ENCODE results near the gene KCNH6. TPM values are rescaled to one million over a fixed set of nuclear protein-coding genes. Genes with fewer than 3 reads are reported as not detected.

Gene KCNH6
- total RNA-seq, 2 experiments from 2014 or later, result not detected

GRCh38 chr17:63514974-63515373 lies 8.2 kb upstream of the KCNH6 start:
- H3K4me1 ChIP-seq (ENCODE audit: insufficient read depth, low read length), result no peaks in the 10 kb centered on the region
- DNase-seq, result no peak
- no peaks in the 10 kb centered on the region for H3K36me3 ChIP-seq (ENCODE audit: insufficient read depth, low read length)
- no peak overlapping the region for H3K27ac ChIP-seq (ENCODE audit: low read depth in 1 of 2, low read length in 2 of 2)
- no peak for ATAC-seq (ENCODE audit: poor library complexity)
- H3K9me3 ChIP-seq (ENCODE audit: control insufficient read depth in 1 of 2, insufficient read depth in 1 of 2, low read length in 2 of 2), result peaks cover 0 to 5% of the 10 kb centered on the region in 2 experiments
- Mint-ChIP-seq H3K27ac (no peak overlapping the region), H3K4me3 (no peak overlapping the region), H3K9me3 (no peaks in the 10 kb centered on the region), H3K36me3 (ENCODE audit: low read depth) (no peaks in the 10 kb centered on the region), H3K4me1 (ENCODE audit: low read depth) (no peaks in the 10 kb centered on the region), H3K27me3 (peaks cover 5% of the 10 kb centered on the region)
- intact Hi-C loops (cut with DNase I, micrococcal nuclease), result no loop called here
- CTCF ChIA-PET, result no interaction called here
- peaks cover 0 to 2% of the 10 kb centered on the region in 2 experiments for H3K27me3 ChIP-seq (ENCODE audit: control insufficient read depth in 1 of 2, insufficient read depth in 2 of 2, low read length in 2 of 2)
- POLR2A ChIA-PET, result no interaction called here
- H3K4me3 ChIP-seq (ENCODE audit: low read length), result no peak overlapping the region
- TF ChIP-seq CTCF (IDR thresholded peaks at IDR 0.05), result no peak

GRCh38 chr17:63515426-63515825 lies 7.7 kb upstream of the KCNH6 start:
- TF ChIP-seq CTCF (IDR thresholded peaks at IDR 0.05), result no peak
- POLR2A ChIA-PET, result no interaction called here
- Mint-ChIP-seq H3K36me3 (ENCODE audit: low read depth) (no peaks in the 10 kb centered on the region), H3K9me3 (no peaks in the 10 kb centered on the region), H3K27ac (no peak overlapping the region), H3K4me3 (no peak overlapping the region), H3K27me3 (peaks cover 6% of the 10 kb centered on the region), H3K4me1 (ENCODE audit: low read depth) (no peaks in the 10 kb centered on the region)
- intact Hi-C loops (cut with DNase I, micrococcal nuclease), result no loop called here
- Histone ChIP-seq H3K9me3 (ENCODE audit: control insufficient read depth in 1 of 2, insufficient read depth in 1 of 2, low read length in 2 of 2) (peaks cover 0 to 5% of the 10 kb centered on the region in 2 experiments), H3K27me3 (ENCODE audit: control insufficient read depth in 1 of 2, insufficient read depth in 2 of 2, low read length in 2 of 2) (peaks cover 0 to 2% of the 10 kb centered on the region in 2 experiments), H3K4me3 (ENCODE audit: low read length) (no peak overlapping the region), H3K4me1 (ENCODE audit: insufficient read depth, low read length) (no peaks in the 10 kb centered on the region), H3K36me3 (ENCODE audit: insufficient read depth, low read length) (no peaks in the 10 kb centered on the region), H3K27ac (ENCODE audit: low read depth in 1 of 2, low read length in 2 of 2) (no peak overlapping the region)
- ATAC-seq (ENCODE audit: poor library complexity), result no peak
- no peak for DNase-seq
- CTCF ChIA-PET, result no interaction called here

GRCh38 chr17:63516910-63517824 lies 6.0 kb upstream of the KCNH6 start:
- Histone ChIP-seq H3K4me1 (ENCODE audit: insufficient read depth, low read length) (no peaks in the 10 kb centered on the region), H3K4me3 (ENCODE audit: low read length) (no peak overlapping the region), H3K27me3 (ENCODE audit: control insufficient read depth in 1 of 2, insufficient read depth in 2 of 2, low read length in 2 of 2) (peaks cover 0 to 6% of the 10 kb centered on the region in 2 experiments), H3K27ac (ENCODE audit: low read depth in 1 of 2, low read length in 2 of 2) (no peak overlapping the region), H3K36me3 (ENCODE audit: insufficient read depth, low read length) (no peaks in the 10 kb centered on the region), H3K9me3 (ENCODE audit: control insufficient read depth in 1 of 2, insufficient read depth in 1 of 2, low read length in 2 of 2) (peaks cover 0 to 5% of the 10 kb centered on the region in 2 experiments)
- POLR2A ChIA-PET, result no interaction called here
- peaks cover 19% of the 10 kb centered on the region for H3K27me3 Mint-ChIP-seq
- H3K27ac Mint-ChIP-seq, result no peak overlapping the region
- intact Hi-C loops (cut with DNase I, micrococcal nuclease), result no loop called here
- H3K36me3 Mint-ChIP-seq (ENCODE audit: low read depth), result no peaks in the 10 kb centered on the region
- H3K4me3 Mint-ChIP-seq, result no peak overlapping the region
- no peaks in the 10 kb centered on the region for H3K4me1 Mint-ChIP-seq (ENCODE audit: low read depth)
- no peak for TF ChIP-seq CTCF (IDR thresholded peaks at IDR 0.05)
- no peak for ATAC-seq (ENCODE audit: poor library complexity)
- H3K9me3 Mint-ChIP-seq, result no peaks in the 10 kb centered on the region
- no peak for DNase-seq
- CTCF ChIA-PET, result no interaction called here

Data from CD4-positive, alpha-beta T cell (primary cell).